Activated naive CD4-positive, alpha-beta T cell treated with anti-CD3 and anti-CD28 coated beads, Interleukin-2, amount 50 U/mL, for 16 hours (primary cell): Measurements from ENCODE around the gene MAD2L1BP.
A peak's percentile ranks its signal among the peaks of the same experiment; 100 is the strongest.
"Not testable (repeated sequence)": the region's sequence is repeated elsewhere in the genome, so short reads cannot be mapped to it uniquely, and the experiment has no call there.

Source experiments
- DNase-seq: peaks from one replicate; pipeline ENCODE4 v3.0.0-alpha.2; 2020

The MAD2L1BP gene

GRCh38 chr6:43627008-43627825 is 8.4 kb upstream of the MAD2L1BP start:
- DNase-seq, result no peak

- peak; percentile 61 for DNase-seq
These were observed 7.1 kb upstream of the MAD2L1BP start for GRCh38 chr6:43628393-43629103.

GRCh38 chr6:43629104-43629504 is 6.5 kb upstream of the MAD2L1BP start, which contains the start of gene GTPBP2:
Gene GTPBP2, minus strand, starts transcription at chr6:43629264. Its CDS starts 102 bp downstream, at chr6:43629162.
- DNase-seq, result peak; percentile 97

GRCh38 chr6:43629505-43630300 is 5.9 kb upstream of the MAD2L1BP start:
- peak; percentile 84 for DNase-seq

GRCh38 chr6:43630980-43631619 is 4.5 kb upstream of the MAD2L1BP start:
- DNase-seq, result no peak

- DNase-seq, result not testable (repeated sequence)
These were observed 2.6 kb upstream of the MAD2L1BP start for GRCh38 chr6:43633002-43633401.

GRCh38 chr6:43634702-43635303 is 837 bp upstream of the MAD2L1BP start:
- no peak for DNase-seq

- no peak for DNase-seq
These were observed 644 bp downstream of the MAD2L1BP start for GRCh38 chr6:43636308-43636659.

- no peak for DNase-seq
These were observed 4.6 kb downstream of the MAD2L1BP start for GRCh38 chr6:43639984-43640800.

GRCh38 chr6:43644940-43645612 is 9.4 kb downstream of the MAD2L1BP start, which contains the start of gene RSPH9:
Gene RSPH9, plus strand, starts transcription at chr6:43645036. Its CDS starts 63 bp downstream, at chr6:43645099.
- DNase-seq, result peak; percentile 70

- no peak for DNase-seq
These were observed 9.9 kb downstream of the MAD2L1BP start for GRCh38 chr6:43645613-43645964.

- no peak for DNase-seq
These were observed 12.0 kb downstream of the MAD2L1BP start for GRCh38 chr6:43647613-43648012.

GRCh38 chr6:43648248-43648647 is 12.6 kb downstream of the MAD2L1BP start:
- no peak for DNase-seq

GRCh38 chr6:43652822-43653221 is 17.2 kb downstream of the MAD2L1BP start:
- not testable (repeated sequence) for DNase-seq

GRCh38 chr6:43657221-43657802 is 21.7 kb downstream of the MAD2L1BP start:
- DNase-seq, result no peak

- no peak for DNase-seq
These were observed 22.5 kb downstream of the MAD2L1BP start for GRCh38 chr6:43658161-43658560.

- not testable (repeated sequence) for DNase-seq
These were observed 27.3 kb downstream of the MAD2L1BP start for GRCh38 chr6:43662948-43663347.

- no peak for DNase-seq
These were observed 29.7 kb downstream of the MAD2L1BP start for GRCh38 chr6:43665376-43665775.

GRCh38 chr6:43666196-43666920 is 30.7 kb downstream of the MAD2L1BP start:
- no peak for DNase-seq
